OCI-LY3 (cell line): ENCODE results near the gene AMOTL1.

ENCODE experiments used
- H2AFZ ChIP-seq: fragments of 200-600, 300-600 bp; shearing (Covaris generic); 2 replicates; pipeline ENCODE4 v1.6.0; 2014; ENCODE audit warnings: antibody characterized with exemption, low read depth, low read length
- H3K27ac ChIP-seq: fragments of 200-600, 300-600 bp; sonication (generic); 2 replicates; pipeline ENCODE4 v1.5.1; 2014; ENCODE audit warnings: mild to moderate bottlenecking, low read length, moderate library complexity, mixed read lengths
- H3K27me3 ChIP-seq: fragments of 200-600, 300-600 bp; sonication (generic); 2 replicates; pipeline ENCODE4 v1.6.1; 2014; ENCODE audit warnings: low read depth, low read length, mixed read lengths
- H3K36me3 ChIP-seq: fragments of 200-600, 300-600 bp; sonication (generic); replicated peaks from 2 replicates; pipeline ENCODE3; 2014; ENCODE audit warnings: low read depth, low read length, mixed read lengths
- H3K4me1 ChIP-seq: fragments of 300-600, 200-600 bp; sonication (generic); 2 replicates; pipeline ENCODE4 v1.6.1; 2014; ENCODE audit warnings: low read length, mixed read lengths
- H3K4me2 ChIP-seq: fragments of 200-600, 300-600 bp; sonication (generic); 2 replicates; pipeline ENCODE4 v1.6.1; 2014; ENCODE audit warnings: low read length, mixed read lengths
- H3K4me3 ChIP-seq: fragments of 300-600, 200-600 bp; sonication (generic); 2 replicates; pipeline ENCODE4 v1.5.1; 2014; ENCODE audit warnings: antibody characterized with exemption, mild to moderate bottlenecking, low read length, moderate library complexity
- H3K79me2 ChIP-seq: fragments of 300-600, 200-600 bp; shearing (Covaris generic); 2 replicates; pipeline ENCODE4 v1.6.1; 2014; ENCODE audit warnings: mild to moderate bottlenecking, low read length, mixed read lengths
- H3K9ac ChIP-seq: fragments of 300-600, 200-600 bp; shearing (Covaris generic); 2 replicates; pipeline ENCODE4 v1.6.0; 2014; ENCODE audit warnings: mild to moderate bottlenecking, low read length, moderate library complexity
- H3K9me3 ChIP-seq: fragments of 200-600, 300-600 bp; shearing (Covaris generic); 2 replicates; pipeline ENCODE4 v1.6.1; 2014; ENCODE audit warnings: low read length, mixed read lengths; ENCODE audit not compliant: insufficient read depth
- H4K20me1 ChIP-seq: fragments of 200-600, 300-600 bp; sonication (generic); 2 replicates; pipeline ENCODE4 v1.6.1; 2016; ENCODE audit warnings: low read length, mixed read lengths; ENCODE audit not compliant: insufficient read depth
- CTCF ChIP-seq: fragments of 200-600, 300-600 bp; sonication (generic); IDR thresholded peaks from 2 replicates; pipeline ENCODE4 v1.5.1; 2014; ENCODE audit warnings: antibody characterized with exemption, low read length, low read depth
- EZH2phosphoT487 ChIP-seq: fragments of 200-600 bp; shearing (Covaris generic); IDR thresholded peaks from 2 replicates; pipeline ENCODE4 v1.6.1; 2018; ENCODE audit warnings: antibody characterized with exemption, mixed run types, low read depth

Gene AMOTL1

GRCh38 chr11:94735907-94736306 is 32.2 kb upstream of the AMOTL1 start:
- no peaks in the 10 kb centered on the region for H3K79me2 ChIP-seq
- H3K27me3 ChIP-seq: peaks cover 9% of the 10 kb centered on the region
- H4K20me1 ChIP-seq: no peaks in the 10 kb centered on the region
- no peak overlapping the region for H3K27ac ChIP-seq
- H3K4me1 ChIP-seq: peaks cover 12% of the 10 kb centered on the region
- H3K36me3 ChIP-seq: no peaks in the 10 kb centered on the region
- H3K9me3 ChIP-seq: no peaks in the 10 kb centered on the region
- H2AFZ ChIP-seq: no peak overlapping the region
- H3K4me2 ChIP-seq: no peak overlapping the region
- no peak for TF ChIP-seq EZH2phosphoT487
- TF ChIP-seq CTCF: no peak
- no peak overlapping the region for H3K9ac ChIP-seq
- no peak overlapping the region for H3K4me3 ChIP-seq

GRCh38 chr11:94737171-94737611 is 31.0 kb upstream of the AMOTL1 start:
- Histone ChIP-seq H3K9ac (no peak overlapping the region), H3K27ac (no peak overlapping the region), H3K4me1 (peaks cover 19% of the 10 kb centered on the region), H3K27me3 (peaks cover 9% of the 10 kb centered on the region; the same call in 1 of the 2 replicates), H3K4me3 (no peak overlapping the region), H3K9me3 (no peaks in the 10 kb centered on the region), H4K20me1 (no peaks in the 10 kb centered on the region), H3K79me2 (no peaks in the 10 kb centered on the region), H2AFZ (no peak overlapping the region), H3K36me3 (no peaks in the 10 kb centered on the region), H3K4me2 (no peak overlapping the region)
- TF ChIP-seq EZH2phosphoT487: no peak
- TF ChIP-seq CTCF: no peak

- Histone ChIP-seq H3K9ac (no peak overlapping the region), H3K36me3 (no peaks in the 10 kb centered on the region), H2AFZ (no peak overlapping the region), H3K27ac (no peak overlapping the region), H3K27me3 (peaks cover 9% of the 10 kb centered on the region; the same call in 1 of the 2 replicates), H3K79me2 (no peaks in the 10 kb centered on the region), H4K20me1 (no peaks in the 10 kb centered on the region), H3K9me3 (no peaks in the 10 kb centered on the region), H3K4me3 (no peak overlapping the region), H3K4me1 (peaks cover 20% of the 10 kb centered on the region), H3K4me2 (no peak overlapping the region)
- TF ChIP-seq CTCF (no peak), EZH2phosphoT487 (no peak)
Measured at GRCh38 chr11:94738746-94739145, 29.4 kb upstream of the AMOTL1 start.

GRCh38 chr11:94739331-94739730 is 28.8 kb upstream of the AMOTL1 start:
- Histone ChIP-seq H3K79me2 (no peaks in the 10 kb centered on the region), H4K20me1 (no peaks in the 10 kb centered on the region), H3K4me2 (no peak overlapping the region), H3K9me3 (no peaks in the 10 kb centered on the region), H3K36me3 (no peaks in the 10 kb centered on the region), H3K27ac (no peak overlapping the region), H3K27me3 (peaks cover 9% of the 10 kb centered on the region; the same call in 1 of the 2 replicates), H3K4me3 (no peak overlapping the region), H2AFZ (no peak overlapping the region), H3K9ac (no peak overlapping the region), H3K4me1 (peaks cover 19% of the 10 kb centered on the region)
- no peak for TF ChIP-seq EZH2phosphoT487
- no peak for TF ChIP-seq CTCF
